HFFc6 (cell line): ENCODE results near the gene THOC3. TPM values are rescaled to one million over a fixed set of nuclear protein-coding genes. Genes with fewer than 3 reads are reported as not detected.
"Not testable (repeated sequence)": the region's sequence is repeated elsewhere in the genome, so short reads cannot be mapped to it uniquely, and the experiment has no call there.

Experiments
- DNase-seq: peaks from one replicate; pipeline ENCODE4 v3.0.0-alpha.2; 2018
- H3K27ac Mint-ChIP-seq: 2 replicates; pipeline ENCODE4 v1.8.0; 2020; ENCODE audit warnings: mild to moderate bottlenecking, mixed read lengths
- H3K27me3 Mint-ChIP-seq: 2 replicates; pipeline ENCODE4 v1.8.0; 2021; ENCODE audit warnings: mild to moderate bottlenecking, moderate library complexity, mixed read lengths; ENCODE audit not compliant: insufficient read depth
- H3K36me3 Mint-ChIP-seq: 2 replicates; pipeline ENCODE4 v1.8.0; 2021; ENCODE audit warnings: low read depth, mixed read lengths
- H3K4me1 Mint-ChIP-seq: 2 replicates; pipeline ENCODE4 v1.8.0; 2020; ENCODE audit warnings: low read depth, mixed read lengths
- H3K4me3 Mint-ChIP-seq: 2 replicates; pipeline ENCODE4 v1.8.0; 2020; ENCODE audit warnings: mild to moderate bottlenecking, moderate library complexity, mixed read lengths
- H3K9me3 Mint-ChIP-seq: 2 replicates; pipeline ENCODE4 v1.8.0; 2020; ENCODE audit warnings: mild to moderate bottlenecking, mixed read lengths
- CTCF ChIP-seq: fragments of 200-600 bp; sonication (generic); IDR thresholded peaks from 2 replicates; pipeline ENCODE4 v1.5.0; 2021; ENCODE audit warnings: antibody characterized with exemption, mild to moderate bottlenecking
- total RNA-seq, 6 experiments: library from RNA; stranded (reverse); fragmentation: NEBNext Ultra II Directional; extraction: Animal tissue kit (Norgen Biotek cat#: 25700); gene quantifications; 2 replicates in 1 of 6; 3 replicates in 5 of 6; pipeline ENCODE4 v1.2.3, GENCODE V29; 2021

THOC3 gene
- total RNA-seq, 6 experiments from 2014 or later, result 38.1 to 50.4 (median 43.5) TPM

- H3K4me3 Mint-ChIP-seq, H3K4me1 Mint-ChIP-seq, H3K9me3 Mint-ChIP-seq, H3K27ac Mint-ChIP-seq, H3K36me3 Mint-ChIP-seq, DNase-seq, H3K27me3 Mint-ChIP-seq: not testable (repeated sequence)
Measured at GRCh38 chr5:175962329-175962728, 5.8 kb downstream of the THOC3 start.

GRCh38 chr5:175960228-175960627, 7.9 kb downstream of the THOC3 start:
- not testable (repeated sequence) for H3K9me3 Mint-ChIP-seq, H3K36me3 Mint-ChIP-seq, H3K27me3 Mint-ChIP-seq

DNA sequence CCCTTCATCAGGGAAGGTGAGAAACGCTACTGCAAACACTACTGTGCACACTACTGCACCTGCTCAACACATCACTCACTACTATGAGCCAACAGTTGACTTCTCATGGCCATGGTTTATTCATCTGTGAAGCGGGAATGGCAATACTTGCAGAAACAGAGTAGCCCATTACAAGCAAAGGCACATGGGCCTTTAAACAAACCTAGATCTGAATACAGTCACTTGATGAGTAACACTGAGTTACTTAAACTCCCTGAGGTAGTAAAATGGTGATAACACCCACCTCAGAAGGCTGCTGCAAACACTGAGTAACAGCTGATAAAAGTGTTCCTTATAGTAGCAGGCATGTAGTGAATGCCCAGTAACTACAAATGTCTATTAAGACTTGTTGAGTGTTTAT, 9.6 kb downstream of the THOC3 start:
- H3K27me3 Mint-ChIP-seq, H3K4me1 Mint-ChIP-seq, DNase-seq, H3K27ac Mint-ChIP-seq, H3K9me3 Mint-ChIP-seq, H3K36me3 Mint-ChIP-seq, H3K4me3 Mint-ChIP-seq: not testable (repeated sequence)

More at GRCh38 chr5:175960228-175960627, 7.9 kb downstream of the THOC3 start:
- not testable (repeated sequence) for DNase-seq, H3K27ac Mint-ChIP-seq, H3K4me3 Mint-ChIP-seq, H3K4me1 Mint-ChIP-seq

DNA sequence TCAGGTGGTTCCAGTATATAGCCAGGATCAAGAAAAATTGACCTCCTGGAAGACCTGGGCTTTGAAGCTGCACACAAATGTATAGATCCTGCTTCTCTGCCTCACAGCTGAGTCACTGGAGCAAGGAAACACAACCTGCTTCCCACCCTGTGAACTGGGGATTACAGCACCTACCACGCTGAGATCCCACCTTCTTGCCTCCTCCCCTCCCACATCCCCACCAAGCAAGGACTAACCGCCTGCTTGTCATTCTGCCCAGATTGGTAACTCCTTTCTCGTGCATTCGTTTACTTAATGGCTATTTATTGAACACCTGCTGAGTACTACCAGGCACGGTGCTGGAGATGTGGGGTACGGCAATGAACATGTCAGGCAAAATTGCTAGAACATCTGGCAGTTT, 14.0 kb downstream of the THOC3 start:
- H3K9me3 Mint-ChIP-seq, H3K4me1 Mint-ChIP-seq, H3K27me3 Mint-ChIP-seq, H3K36me3 Mint-ChIP-seq, H3K27ac Mint-ChIP-seq, DNase-seq, H3K4me3 Mint-ChIP-seq: not testable (repeated sequence)

GRCh38 chr5:175952810-175953209, 15.3 kb downstream of the THOC3 start:
- not testable (repeated sequence) for H3K4me1 Mint-ChIP-seq, H3K27ac Mint-ChIP-seq, H3K27me3 Mint-ChIP-seq, H3K36me3 Mint-ChIP-seq, H3K4me3 Mint-ChIP-seq, H3K9me3 Mint-ChIP-seq, DNase-seq

DNA sequence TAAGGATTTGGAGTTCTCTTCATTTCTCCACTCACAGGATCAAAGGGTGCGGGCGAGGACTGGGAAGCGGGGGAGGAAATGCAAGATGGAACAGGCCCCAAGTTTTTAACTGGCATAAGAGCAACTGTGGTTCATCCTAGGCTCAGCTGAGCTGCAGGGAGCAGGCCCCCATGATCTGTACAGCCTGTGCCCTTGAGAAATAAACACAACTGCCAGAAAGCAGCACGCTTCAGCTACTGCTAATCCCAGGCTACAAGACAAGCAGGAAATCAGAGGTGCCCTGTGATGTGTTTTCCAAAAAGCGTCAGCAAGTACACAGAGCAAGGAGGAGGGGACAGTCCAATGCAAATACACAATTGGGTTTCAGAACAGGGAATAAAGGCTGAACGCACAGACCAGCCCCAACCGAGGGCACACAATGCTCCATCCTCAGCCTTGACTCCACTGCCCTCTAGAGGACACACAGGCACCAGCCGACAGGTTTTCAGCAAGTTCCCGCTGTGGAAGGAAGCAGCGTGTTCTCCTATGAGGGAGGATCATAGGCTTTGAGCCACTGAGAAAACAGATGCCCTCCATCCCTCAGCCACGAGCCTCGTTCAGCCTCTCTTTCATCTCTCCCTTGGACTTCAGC, 16.7 kb downstream of the THOC3 start:
- TF ChIP-seq CTCF, result peak; percentile 50
- not testable (repeated sequence) for H3K27me3 Mint-ChIP-seq, H3K4me1 Mint-ChIP-seq, H3K9me3 Mint-ChIP-seq, H3K27ac Mint-ChIP-seq, H3K36me3 Mint-ChIP-seq, H3K4me3 Mint-ChIP-seq
- DNase-seq, result peak; percentile 13

- not testable (repeated sequence) for H3K27me3 Mint-ChIP-seq, H3K4me3 Mint-ChIP-seq
Measured at GRCh38 chr5:175948329-175949108, 19.6 kb downstream of the THOC3 start.

DNA sequence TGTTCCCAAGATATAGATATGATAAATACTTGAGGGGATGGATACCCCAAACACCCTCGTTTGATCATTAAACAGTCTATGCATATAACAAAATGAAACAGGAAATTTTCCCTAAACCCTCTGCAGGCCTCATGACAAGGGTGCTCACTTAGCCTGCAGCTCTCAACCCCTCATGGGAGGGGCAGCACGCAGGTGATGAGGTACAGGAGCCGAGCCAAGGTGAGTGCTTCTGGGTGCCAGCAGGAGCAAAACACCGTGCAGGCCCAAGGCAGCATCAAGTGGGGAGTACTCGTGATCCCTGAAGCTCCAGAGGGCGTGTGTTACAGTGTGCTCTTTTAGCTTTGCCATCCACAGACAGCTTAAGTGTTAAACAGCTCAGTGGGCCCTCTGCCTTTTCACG, 24.9 kb downstream of the THOC3 start:
- H3K36me3 Mint-ChIP-seq, H3K27ac Mint-ChIP-seq, H3K4me1 Mint-ChIP-seq, H3K9me3 Mint-ChIP-seq, DNase-seq, H3K4me3 Mint-ChIP-seq, H3K27me3 Mint-ChIP-seq: not testable (repeated sequence)

More at GRCh38 chr5:175948329-175949108, 19.6 kb downstream of the THOC3 start:
- not testable (repeated sequence) for DNase-seq, H3K27ac Mint-ChIP-seq, H3K9me3 Mint-ChIP-seq, H3K4me1 Mint-ChIP-seq, H3K36me3 Mint-ChIP-seq

DNA sequence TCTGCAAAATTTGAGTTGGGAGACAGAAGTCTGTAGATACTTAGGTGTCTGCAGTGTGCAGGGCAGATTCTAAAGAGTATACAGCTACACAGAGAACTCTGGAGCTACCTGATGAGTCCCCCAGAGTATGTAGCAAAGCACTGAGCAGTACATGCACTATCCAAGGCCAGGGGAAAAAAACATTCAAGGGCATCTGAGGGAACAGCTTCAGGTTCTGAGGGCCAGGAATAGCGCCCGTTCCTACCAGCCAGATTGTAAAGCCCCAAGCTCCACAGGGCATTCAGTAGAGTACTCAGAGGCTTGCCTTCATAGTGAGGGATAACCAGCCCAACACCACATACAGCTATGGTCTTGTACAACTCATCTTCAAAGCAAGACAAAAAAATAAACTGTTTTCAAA, 27.5 kb downstream of the THOC3 start:
- not testable (repeated sequence) for H3K36me3 Mint-ChIP-seq, H3K27me3 Mint-ChIP-seq, H3K9me3 Mint-ChIP-seq, H3K27ac Mint-ChIP-seq, H3K4me1 Mint-ChIP-seq, DNase-seq, H3K4me3 Mint-ChIP-seq

DNA sequence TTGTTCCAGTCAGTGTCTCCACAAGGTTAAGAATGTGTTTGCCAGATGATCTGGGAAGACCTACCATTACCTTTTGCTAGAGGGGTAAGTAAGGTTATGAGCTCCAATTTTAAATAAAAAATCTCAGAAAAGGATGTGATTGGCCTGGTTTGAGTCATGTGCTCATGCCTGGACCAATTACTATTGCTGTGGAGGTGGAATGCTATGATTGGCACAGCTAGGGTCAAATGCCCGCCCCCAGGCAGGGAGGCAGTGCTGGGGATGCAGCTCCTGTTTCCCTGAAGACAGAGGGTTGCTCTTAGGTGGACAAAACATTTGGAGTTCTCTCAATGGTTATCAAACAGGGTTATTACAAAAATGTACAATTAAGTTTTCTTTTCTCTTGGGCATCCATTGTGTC, 29.6 kb downstream of the THOC3 start:
- H3K36me3 Mint-ChIP-seq, H3K27me3 Mint-ChIP-seq, H3K27ac Mint-ChIP-seq, DNase-seq, H3K9me3 Mint-ChIP-seq, H3K4me3 Mint-ChIP-seq, H3K4me1 Mint-ChIP-seq: not testable (repeated sequence)

- not testable (repeated sequence) for DNase-seq, H3K9me3 Mint-ChIP-seq, H3K27me3 Mint-ChIP-seq, H3K27ac Mint-ChIP-seq, H3K4me3 Mint-ChIP-seq, H3K36me3 Mint-ChIP-seq
- H3K4me1 Mint-ChIP-seq, result peaks cover 21% of the 10 kb centered on the region
Measured at GRCh38 chr5:175928752-175929151, 39.4 kb downstream of the THOC3 start.

- H3K4me1 Mint-ChIP-seq, result peaks cover 58% of the 10 kb centered on the region
- H3K9me3 Mint-ChIP-seq, H3K27ac Mint-ChIP-seq, H3K4me3 Mint-ChIP-seq, DNase-seq, H3K36me3 Mint-ChIP-seq, H3K27me3 Mint-ChIP-seq: not testable (repeated sequence)
Measured at GRCh38 chr5:175925106-175925505, 43.0 kb downstream of the THOC3 start.
